GM23338 (cell line): ENCODE data around the gene OBSCN. TPM values are rescaled to one million over a fixed set of nuclear protein-coding genes. Genes with fewer than 3 reads are reported as not detected.

Experiments used
- ATAC-seq: fragments of 200-7000 bp; cut with Tn5 transposase; 3 replicates; pipeline ENCODE4 v1.9.1; 2020
- DNase-seq: peaks from one replicate; pipeline ENCODE4 v3.0.0-alpha.2; 2015; ENCODE audit warnings: low spot score
- H2AFZ ChIP-seq: fragments of 200-600 bp; sonication (generic); 2 replicates; pipeline ENCODE4 v1.8.0; 2016; ENCODE audit warnings: antibody characterized with exemption, mild to moderate bottlenecking, moderate library complexity
- H3F3A ChIP-seq: fragments of 200-600 bp; sonication (generic); replicated peaks from 2 replicates; pipeline ENCODE4 v1.8.0; 2017; ENCODE audit warnings: antibody characterized with exemption, mixed run types, low read depth
- H3K27ac ChIP-seq: fragments of 200-600 bp; sonication (generic); 2 replicates; pipeline ENCODE4 v1.6.1; 2016; ENCODE audit warnings: low read depth
- H3K27me3 ChIP-seq: fragments of 200-600 bp; sonication (generic); 2 replicates; pipeline ENCODE4 v1.8.0; 2016; ENCODE audit warnings: mild to moderate bottlenecking, mixed run types, moderate library complexity; ENCODE audit not compliant: insufficient read depth
- H3K36me3 ChIP-seq: fragments of 200-600 bp; sonication (generic); 2 replicates; pipeline ENCODE4 v1.8.0; 2016; ENCODE audit warnings: mild to moderate bottlenecking; ENCODE audit not compliant: insufficient read depth
- H3K4me1 ChIP-seq: fragments of 200-600 bp; sonication (generic); 2 replicates; pipeline ENCODE4 v1.8.0; 2016; ENCODE audit warnings: mild to moderate bottlenecking, moderate library complexity; ENCODE audit not compliant: insufficient read depth
- H3K4me2 ChIP-seq: fragments of 200-600 bp; sonication (generic); 2 replicates; pipeline ENCODE4 v1.7.1; 2017; ENCODE audit warnings: mixed run types
- H3K4me3 ChIP-seq: fragments of 200-600 bp; sonication (generic); 2 replicates; pipeline ENCODE4 v1.6.1; 2016; ENCODE audit warnings: mixed run types
- H3K79me2 ChIP-seq: fragments of 200-600 bp; sonication (generic); replicated peaks from 2 replicates; pipeline ENCODE4 v1.8.0; 2017; ENCODE audit warnings: mild to moderate bottlenecking; ENCODE audit not compliant: insufficient read depth
- H3K9me2 ChIP-seq: fragments of 200-600 bp; sonication (generic); 2 replicates; pipeline ENCODE4 v1.8.0; 2017; ENCODE audit not compliant: insufficient read depth
- H4K20me1 ChIP-seq: fragments of 200-600 bp; sonication (generic); replicated peaks from 2 replicates; pipeline ENCODE4 v1.8.0; 2017; ENCODE audit warnings: mild to moderate bottlenecking; ENCODE audit not compliant: insufficient read depth
- H3K27ac Mint-ChIP-seq: 2 replicates; pipeline ENCODE4 v1.8.0; 2020; ENCODE audit warnings: inconsistent platforms, mild to moderate bottlenecking, moderate library complexity, mixed read lengths
- H3K27me3 Mint-ChIP-seq: 3 replicates; pipeline ENCODE4 v1.8.0; 2022; ENCODE audit warnings: low read depth, mild to moderate bottlenecking, moderate library complexity, mixed read lengths, inconsistent platforms; ENCODE audit not compliant: insufficient read depth, poor library complexity
- H3K36me3 Mint-ChIP-seq: 3 replicates; pipeline ENCODE4 v1.8.0; 2021; ENCODE audit warnings: low read depth, mild to moderate bottlenecking, inconsistent platforms, moderate library complexity, mixed read lengths
- H3K4me1 Mint-ChIP-seq: 3 replicates; pipeline ENCODE4 v1.8.0; 2020; ENCODE audit warnings: mild to moderate bottlenecking, inconsistent platforms, mixed read lengths
- H3K4me3 Mint-ChIP-seq: 3 replicates; pipeline ENCODE4 v1.8.0; 2021; ENCODE audit warnings: moderate library complexity, mild to moderate bottlenecking, inconsistent platforms, mixed read lengths
- H3K9me3 Mint-ChIP-seq: 3 replicates; pipeline ENCODE4 v1.8.0; 2020; ENCODE audit warnings: moderate library complexity, mild to moderate bottlenecking, inconsistent platforms, mixed read lengths
- CREB1 ChIP-seq: fragments of 250-450 bp; sonication (Bioruptor Pico); IDR thresholded peaks from 2 replicates; pipeline ENCODE4 v1.5.0; 2020; ENCODE audit warnings: low read depth, mild to moderate bottlenecking, moderate library complexity
- EZH2 ChIP-seq: fragments of 200-600 bp; sonication (generic); IDR thresholded peaks from one replicate; pipeline ENCODE4 v1.8.0; 2017; ENCODE audit warnings: antibody characterized with exemption, mild to moderate bottlenecking, low read depth; ENCODE audit not compliant: unreplicated experiment
- EZH2phosphoT487 ChIP-seq: fragments of 200-600 bp; sonication (generic); IDR thresholded peaks from one replicate; pipeline ENCODE4 v1.8.1; 2018; ENCODE audit warnings: antibody characterized with exemption; ENCODE audit not compliant: unreplicated experiment
- JUNB ChIP-seq: IDR thresholded peaks from one replicate; pipeline ENCODE4 v1.6.1; 2016; ENCODE audit warnings: antibody characterized with exemption; ENCODE audit not compliant: unreplicated experiment
- NANOG ChIP-seq: IDR thresholded peaks from 2 replicates; pipeline ENCODE4 v1.6.1; 2016; ENCODE audit warnings: antibody characterized with exemption, borderline replicate concordance
- POLR2AphosphoS5 ChIP-seq: IDR thresholded peaks from 2 replicates; pipeline ENCODE4 v1.6.1; 2016; ENCODE audit warnings: antibody characterized with exemption, low read depth
- STAT1 ChIP-seq: IDR thresholded peaks from one replicate; pipeline ENCODE4 v1.6.1; 2016; ENCODE audit warnings: antibody characterized with exemption; ENCODE audit not compliant: unreplicated experiment
- ZNF114 ChIP-seq: fragments of 250-450 bp; sonication (Bioruptor Pico); IDR thresholded peaks from 2 replicates; pipeline ENCODE4 v1.5.0; 2020; ENCODE audit warnings: mild to moderate bottlenecking, moderate library complexity
- ZNF331 ChIP-seq: fragments of 250-450 bp; sonication (Bioruptor Pico); IDR thresholded peaks from 2 replicates; pipeline ENCODE4 v1.5.0; 2020; ENCODE audit warnings: low read depth, mild to moderate bottlenecking, moderate library complexity
- polyA plus RNA-seq: library from polyadenylated mRNA; unstranded; fragments of >200 nt; fragmentation: Nextera tagmentation; extraction: Ambion mirVana; gene quantifications from 2 replicates; pipeline ENCODE4 v1.2.1, GENCODE V29; 2016
- total RNA-seq: library from RNA; depleted of rRNA; stranded (reverse); fragments of >200 nt; shearing (Covaris generic); gene quantifications from 2 replicates; pipeline ENCODE4 v1.2.3, GENCODE V29; 2014
- TF ChIP-seq, protein P1 (sequence below): IDR thresholded peaks from one replicate; pipeline ENCODE4 v1.6.1; 2018; ENCODE audit warnings: antibody characterized with exemption; ENCODE audit not compliant: unreplicated experiment
- TF ChIP-seq, protein P2 (sequence below): IDR thresholded peaks from 2 replicates; pipeline ENCODE4 v1.6.1; 2016; ENCODE audit warnings: antibody characterized with exemption
- TF ChIP-seq, protein P3 (sequence below): fragments of 250-450 bp; sonication (Bioruptor Pico); IDR thresholded peaks from 2 replicates; pipeline ENCODE4 v1.5.0; 2020; ENCODE audit warnings: mild to moderate bottlenecking, moderate library complexity
- TF ChIP-seq, protein P4 (sequence below), 2 experiments: fragments of 200-600 bp in 1 of 2; sonication (generic) in 1 of 2; conservative IDR thresholded peaks; 2 replicates each; pipeline versions ENCODE4 v1.5.1 to v1.6.1; 2016 to 2017; ENCODE audit warnings: antibody characterized with exemption in 2 of 2, low read depth in 2 of 2, mild to moderate bottlenecking in 2 of 2, moderate library complexity in 1 of 2

The OBSCN gene
- total and polyA plus RNA-seq, 2 experiments from 2014 or later = 8.4 to 38.5 TPM

DNA sequence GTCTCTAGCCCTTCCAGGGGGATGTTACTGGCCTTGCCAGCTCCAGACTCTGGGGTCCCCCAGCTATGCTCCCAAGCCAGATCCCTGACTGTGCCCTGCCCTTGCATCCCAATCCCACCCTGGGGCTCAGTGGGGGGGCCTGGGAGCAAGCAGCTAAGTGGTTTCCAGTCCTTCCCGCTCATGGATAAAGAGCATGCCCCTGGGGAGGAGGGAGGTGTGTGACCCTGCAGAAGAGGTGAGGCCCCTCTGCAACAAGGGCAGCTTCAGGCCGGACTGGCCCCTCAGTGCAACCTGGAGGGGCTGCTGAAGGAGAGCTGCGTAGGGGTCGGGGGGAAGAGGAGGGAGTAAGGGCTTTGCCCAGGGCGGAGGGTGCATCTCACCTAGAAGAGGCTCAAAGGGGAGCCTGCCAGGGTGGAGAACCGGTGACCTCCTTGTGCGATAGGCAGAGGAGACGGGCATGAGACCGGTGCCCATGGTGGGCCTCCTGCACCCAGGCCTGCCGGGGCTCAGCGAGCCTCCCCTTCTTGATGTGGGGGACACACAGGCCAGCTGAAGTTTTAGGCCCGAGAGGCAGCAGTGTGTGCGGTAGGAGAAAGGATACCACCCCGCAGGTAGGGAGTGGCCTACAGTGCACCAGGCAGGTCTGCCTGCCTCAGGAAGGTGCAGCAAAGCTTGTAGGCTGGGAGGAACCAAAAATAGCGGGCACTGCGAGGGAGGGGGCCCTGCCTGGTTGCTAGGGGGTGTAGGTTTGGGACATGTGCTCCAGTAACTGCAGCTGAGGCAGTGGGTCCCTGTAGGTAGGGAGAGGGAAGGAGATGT lies 3.1 kb downstream of the OBSCN start:
- no peak overlapping the region for H3K4me3 ChIP-seq
- Mint-ChIP-seq H3K27me3 (peaks cover 17% of the 10 kb centered on the region), H3K27ac (no peak overlapping the region), H3K36me3 (peaks cover 2% of the 10 kb centered on the region), H3K4me1 (peaks cover 5% of the 10 kb centered on the region; the same call in 2 of the 3 replicates), H3K9me3 (peaks cover under 1% of the 10 kb centered on the region; the same call in 1 of the 3 replicates), H3K4me3 (peak overlapping the region; percentile 42; the same call in 1 of the 3 replicates)
- H3K79me2 ChIP-seq = no peaks in the 10 kb centered on the region
- H3K9me2 ChIP-seq = no peaks in the 10 kb centered on the region
- no peaks in the 10 kb centered on the region for H3K36me3 ChIP-seq
- TF ChIP-seq EZH2phosphoT487 = no peak
- TF ChIP-seq, protein P1, sequence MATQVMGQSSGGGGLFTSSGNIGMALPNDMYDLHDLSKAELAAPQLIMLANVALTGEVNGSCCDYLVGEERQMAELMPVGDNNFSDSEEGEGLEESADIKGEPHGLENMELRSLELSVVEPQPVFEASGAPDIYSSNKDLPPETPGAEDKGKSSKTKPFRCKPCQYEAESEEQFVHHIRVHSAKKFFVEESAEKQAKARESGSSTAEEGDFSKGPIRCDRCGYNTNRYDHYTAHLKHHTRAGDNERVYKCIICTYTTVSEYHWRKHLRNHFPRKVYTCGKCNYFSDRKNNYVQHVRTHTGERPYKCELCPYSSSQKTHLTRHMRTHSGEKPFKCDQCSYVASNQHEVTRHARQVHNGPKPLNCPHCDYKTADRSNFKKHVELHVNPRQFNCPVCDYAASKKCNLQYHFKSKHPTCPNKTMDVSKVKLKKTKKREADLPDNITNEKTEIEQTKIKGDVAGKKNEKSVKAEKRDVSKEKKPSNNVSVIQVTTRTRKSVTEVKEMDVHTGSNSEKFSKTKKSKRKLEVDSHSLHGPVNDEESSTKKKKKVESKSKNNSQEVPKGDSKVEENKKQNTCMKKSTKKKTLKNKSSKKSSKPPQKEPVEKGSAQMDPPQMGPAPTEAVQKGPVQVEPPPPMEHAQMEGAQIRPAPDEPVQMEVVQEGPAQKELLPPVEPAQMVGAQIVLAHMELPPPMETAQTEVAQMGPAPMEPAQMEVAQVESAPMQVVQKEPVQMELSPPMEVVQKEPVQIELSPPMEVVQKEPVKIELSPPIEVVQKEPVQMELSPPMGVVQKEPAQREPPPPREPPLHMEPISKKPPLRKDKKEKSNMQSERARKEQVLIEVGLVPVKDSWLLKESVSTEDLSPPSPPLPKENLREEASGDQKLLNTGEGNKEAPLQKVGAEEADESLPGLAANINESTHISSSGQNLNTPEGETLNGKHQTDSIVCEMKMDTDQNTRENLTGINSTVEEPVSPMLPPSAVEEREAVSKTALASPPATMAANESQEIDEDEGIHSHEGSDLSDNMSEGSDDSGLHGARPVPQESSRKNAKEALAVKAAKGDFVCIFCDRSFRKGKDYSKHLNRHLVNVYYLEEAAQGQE = no peak
- no peak for TF ChIP-seq NANOG
- TF ChIP-seq JUNB = no peak
- no peak for TF ChIP-seq ZNF331 (CRISPR knock-in tag)
- no peak for TF ChIP-seq POLR2AphosphoS5
- TF ChIP-seq STAT1 = no peak
- no peak for TF ChIP-seq ZNF114 (CRISPR knock-in tag)
- TF ChIP-seq, protein P2, sequence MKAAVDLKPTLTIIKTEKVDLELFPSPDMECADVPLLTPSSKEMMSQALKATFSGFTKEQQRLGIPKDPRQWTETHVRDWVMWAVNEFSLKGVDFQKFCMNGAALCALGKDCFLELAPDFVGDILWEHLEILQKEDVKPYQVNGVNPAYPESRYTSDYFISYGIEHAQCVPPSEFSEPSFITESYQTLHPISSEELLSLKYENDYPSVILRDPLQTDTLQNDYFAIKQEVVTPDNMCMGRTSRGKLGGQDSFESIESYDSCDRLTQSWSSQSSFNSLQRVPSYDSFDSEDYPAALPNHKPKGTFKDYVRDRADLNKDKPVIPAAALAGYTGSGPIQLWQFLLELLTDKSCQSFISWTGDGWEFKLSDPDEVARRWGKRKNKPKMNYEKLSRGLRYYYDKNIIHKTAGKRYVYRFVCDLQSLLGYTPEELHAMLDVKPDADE = no peak
- TF ChIP-seq, protein P3, sequence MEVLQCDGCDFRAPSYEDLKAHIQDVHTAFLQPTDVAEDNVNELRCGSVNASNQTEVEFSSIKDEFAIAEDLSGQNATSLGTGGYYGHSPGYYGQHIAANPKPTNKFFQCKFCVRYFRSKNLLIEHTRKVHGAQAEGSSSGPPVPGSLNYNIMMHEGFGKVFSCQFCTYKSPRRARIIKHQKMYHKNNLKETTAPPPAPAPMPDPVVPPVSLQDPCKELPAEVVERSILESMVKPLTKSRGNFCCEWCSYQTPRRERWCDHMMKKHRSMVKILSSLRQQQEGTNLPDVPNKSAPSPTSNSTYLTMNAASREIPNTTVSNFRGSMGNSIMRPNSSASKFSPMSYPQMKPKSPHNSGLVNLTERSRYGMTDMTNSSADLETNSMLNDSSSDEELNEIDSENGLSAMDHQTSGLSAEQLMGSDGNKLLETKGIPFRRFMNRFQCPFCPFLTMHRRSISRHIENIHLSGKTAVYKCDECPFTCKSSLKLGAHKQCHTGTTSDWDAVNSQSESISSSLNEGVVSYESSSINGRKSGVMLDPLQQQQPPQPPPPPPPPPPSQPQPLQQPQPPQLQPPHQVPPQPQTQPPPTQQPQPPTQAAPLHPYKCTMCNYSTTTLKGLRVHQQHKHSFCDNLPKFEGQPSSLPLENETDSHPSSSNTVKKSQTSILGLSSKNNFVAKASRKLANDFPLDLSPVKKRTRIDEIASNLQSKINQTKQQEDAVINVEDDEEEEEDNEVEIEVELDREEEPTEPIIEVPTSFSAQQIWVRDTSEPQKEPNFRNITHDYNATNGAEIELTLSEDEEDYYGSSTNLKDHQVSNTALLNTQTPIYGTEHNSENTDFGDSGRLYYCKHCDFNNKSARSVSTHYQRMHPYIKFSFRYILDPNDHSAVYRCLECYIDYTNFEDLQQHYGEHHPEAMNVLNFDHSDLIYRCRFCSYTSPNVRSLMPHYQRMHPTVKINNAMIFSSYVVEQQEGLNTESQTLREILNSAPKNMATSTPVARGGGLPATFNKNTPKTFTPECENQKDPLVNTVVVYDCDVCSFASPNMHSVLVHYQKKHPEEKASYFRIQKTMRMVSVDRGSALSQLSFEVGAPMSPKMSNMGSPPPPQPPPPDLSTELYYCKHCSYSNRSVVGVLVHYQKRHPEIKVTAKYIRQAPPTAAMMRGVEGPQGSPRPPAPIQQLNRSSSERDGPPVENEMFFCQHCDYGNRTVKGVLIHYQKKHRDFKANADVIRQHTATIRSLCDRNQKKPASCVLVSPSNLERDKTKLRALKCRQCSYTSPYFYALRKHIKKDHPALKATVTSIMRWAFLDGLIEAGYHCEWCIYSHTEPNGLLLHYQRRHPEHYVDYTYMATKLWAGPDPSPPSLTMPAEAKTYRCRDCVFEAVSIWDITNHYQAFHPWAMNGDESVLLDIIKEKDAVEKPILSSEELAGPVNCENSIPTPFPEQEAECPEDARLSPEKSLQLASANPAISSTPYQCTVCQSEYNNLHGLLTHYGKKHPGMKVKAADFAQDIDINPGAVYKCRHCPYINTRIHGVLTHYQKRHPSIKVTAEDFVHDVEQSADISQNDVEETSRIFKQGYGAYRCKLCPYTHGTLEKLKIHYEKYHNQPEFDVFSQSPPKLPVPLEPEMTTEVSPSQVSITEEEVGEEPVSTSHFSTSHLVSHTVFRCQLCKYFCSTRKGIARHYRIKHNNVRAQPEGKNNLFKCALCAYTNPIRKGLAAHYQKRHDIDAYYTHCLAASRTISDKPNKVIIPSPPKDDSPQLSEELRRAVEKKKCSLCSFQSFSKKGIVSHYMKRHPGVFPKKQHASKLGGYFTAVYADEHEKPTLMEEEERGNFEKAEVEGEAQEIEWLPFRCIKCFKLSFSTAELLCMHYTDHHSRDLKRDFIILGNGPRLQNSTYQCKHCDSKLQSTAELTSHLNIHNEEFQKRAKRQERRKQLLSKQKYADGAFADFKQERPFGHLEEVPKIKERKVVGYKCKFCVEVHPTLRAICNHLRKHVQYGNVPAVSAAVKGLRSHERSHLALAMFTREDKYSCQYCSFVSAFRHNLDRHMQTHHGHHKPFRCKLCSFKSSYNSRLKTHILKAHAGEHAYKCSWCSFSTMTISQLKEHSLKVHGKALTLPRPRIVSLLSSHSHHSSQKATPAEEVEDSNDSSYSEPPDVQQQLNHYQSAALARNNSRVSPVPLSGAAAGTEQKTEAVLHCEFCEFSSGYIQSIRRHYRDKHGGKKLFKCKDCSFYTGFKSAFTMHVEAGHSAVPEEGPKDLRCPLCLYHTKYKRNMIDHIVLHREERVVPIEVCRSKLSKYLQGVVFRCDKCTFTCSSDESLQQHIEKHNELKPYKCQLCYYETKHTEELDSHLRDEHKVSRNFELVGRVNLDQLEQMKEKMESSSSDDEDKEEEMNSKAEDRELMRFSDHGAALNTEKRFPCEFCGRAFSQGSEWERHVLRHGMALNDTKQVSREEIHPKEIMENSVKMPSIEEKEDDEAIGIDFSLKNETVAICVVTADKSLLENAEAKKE (CRISPR knock-in tag) = no peak
- no peak for TF ChIP-seq EZH2
- no peak for TF ChIP-seq CREB1 (CRISPR knock-in tag)
- TF ChIP-seq, protein P4, sequence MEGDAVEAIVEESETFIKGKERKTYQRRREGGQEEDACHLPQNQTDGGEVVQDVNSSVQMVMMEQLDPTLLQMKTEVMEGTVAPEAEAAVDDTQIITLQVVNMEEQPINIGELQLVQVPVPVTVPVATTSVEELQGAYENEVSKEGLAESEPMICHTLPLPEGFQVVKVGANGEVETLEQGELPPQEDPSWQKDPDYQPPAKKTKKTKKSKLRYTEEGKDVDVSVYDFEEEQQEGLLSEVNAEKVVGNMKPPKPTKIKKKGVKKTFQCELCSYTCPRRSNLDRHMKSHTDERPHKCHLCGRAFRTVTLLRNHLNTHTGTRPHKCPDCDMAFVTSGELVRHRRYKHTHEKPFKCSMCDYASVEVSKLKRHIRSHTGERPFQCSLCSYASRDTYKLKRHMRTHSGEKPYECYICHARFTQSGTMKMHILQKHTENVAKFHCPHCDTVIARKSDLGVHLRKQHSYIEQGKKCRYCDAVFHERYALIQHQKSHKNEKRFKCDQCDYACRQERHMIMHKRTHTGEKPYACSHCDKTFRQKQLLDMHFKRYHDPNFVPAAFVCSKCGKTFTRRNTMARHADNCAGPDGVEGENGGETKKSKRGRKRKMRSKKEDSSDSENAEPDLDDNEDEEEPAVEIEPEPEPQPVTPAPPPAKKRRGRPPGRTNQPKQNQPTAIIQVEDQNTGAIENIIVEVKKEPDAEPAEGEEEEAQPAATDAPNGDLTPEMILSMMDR (conservative IDR thresholded peaks at IDR 0.05; ENCODE audit: low read depth in 2 of 2) = no peak
- no peaks in the 10 kb centered on the region for H3K4me1 ChIP-seq
- ATAC-seq (no peak), DNase-seq (no peak)
- H2AFZ ChIP-seq = no peak overlapping the region
- no peaks in the 10 kb centered on the region for H4K20me1 ChIP-seq
- no peak overlapping the region for H3K27ac ChIP-seq
- H3F3A ChIP-seq = no peaks in the 10 kb centered on the region
- H3K27me3 ChIP-seq = peaks cover 18% of the 10 kb centered on the region
- H3K4me2 ChIP-seq = no peak overlapping the region
